ENCODE data around the gene WSCD2.

WSCD2 gene

DNA sequence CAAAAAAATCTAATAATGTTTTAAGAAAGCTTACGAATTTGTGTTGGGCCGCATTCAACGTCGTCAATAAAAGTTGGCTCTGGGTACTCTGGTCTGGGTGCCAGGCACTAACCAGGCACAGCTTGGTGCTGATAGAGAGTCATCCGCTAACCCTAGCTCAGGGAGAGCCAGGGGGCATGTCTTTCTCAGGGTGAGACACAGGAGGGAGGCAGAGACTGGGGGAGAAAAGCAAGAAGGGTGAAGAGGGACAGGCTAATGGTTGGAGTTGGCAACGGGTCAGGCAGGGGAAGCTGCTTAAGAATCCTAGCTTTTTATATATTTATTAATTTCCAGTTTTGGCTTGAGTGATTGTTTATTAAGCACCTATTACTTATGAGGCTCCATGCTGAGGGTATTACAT is 105.1 kb downstream of the WSCD2 start:
- no peak for DNase-seq

GRCh38 chr12:108235197-108235984 is 106.3 kb downstream of the WSCD2 start:
- no peaks in the 10 kb centered on the region for H3K79me2 ChIP-seq (ENCODE audit: insufficient read depth, low read length)
- no peaks in the 10 kb centered on the region for H3K27me3 ChIP-seq (ENCODE audit: insufficient read depth, low read length, poor library complexity)
- no peak overlapping the region for H2AFZ ChIP-seq (ENCODE audit: low read depth, low read length)
- no peaks in the 10 kb centered on the region for H3K4me1 ChIP-seq (ENCODE audit: insufficient read depth, low read length)
- no peak for ATAC-seq (ENCODE audit: insufficient read depth, low read depth)
- no peaks in the 10 kb centered on the region for H4K20me1 ChIP-seq (ENCODE audit: insufficient read depth, low read length)
- no peak overlapping the region for H3K4me2 ChIP-seq (ENCODE audit: insufficient read depth, low read length)
- no peak overlapping the region for H3K9ac ChIP-seq (ENCODE audit: low read depth, low read length)
- no peak overlapping the region for H3K4me3 ChIP-seq (ENCODE audit: low read depth in 1 of 2, low read length in 2 of 2)
- TF ChIP-seq, protein P1, sequence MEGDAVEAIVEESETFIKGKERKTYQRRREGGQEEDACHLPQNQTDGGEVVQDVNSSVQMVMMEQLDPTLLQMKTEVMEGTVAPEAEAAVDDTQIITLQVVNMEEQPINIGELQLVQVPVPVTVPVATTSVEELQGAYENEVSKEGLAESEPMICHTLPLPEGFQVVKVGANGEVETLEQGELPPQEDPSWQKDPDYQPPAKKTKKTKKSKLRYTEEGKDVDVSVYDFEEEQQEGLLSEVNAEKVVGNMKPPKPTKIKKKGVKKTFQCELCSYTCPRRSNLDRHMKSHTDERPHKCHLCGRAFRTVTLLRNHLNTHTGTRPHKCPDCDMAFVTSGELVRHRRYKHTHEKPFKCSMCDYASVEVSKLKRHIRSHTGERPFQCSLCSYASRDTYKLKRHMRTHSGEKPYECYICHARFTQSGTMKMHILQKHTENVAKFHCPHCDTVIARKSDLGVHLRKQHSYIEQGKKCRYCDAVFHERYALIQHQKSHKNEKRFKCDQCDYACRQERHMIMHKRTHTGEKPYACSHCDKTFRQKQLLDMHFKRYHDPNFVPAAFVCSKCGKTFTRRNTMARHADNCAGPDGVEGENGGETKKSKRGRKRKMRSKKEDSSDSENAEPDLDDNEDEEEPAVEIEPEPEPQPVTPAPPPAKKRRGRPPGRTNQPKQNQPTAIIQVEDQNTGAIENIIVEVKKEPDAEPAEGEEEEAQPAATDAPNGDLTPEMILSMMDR (IDR thresholded peaks at IDR 0.05; ENCODE audit: borderline replicate concordance, extremely low read depth, low read length, poor library complexity, severe bottlenecking), result no peak
- TF ChIP-seq EZH2 (IDR thresholded peaks at IDR 0.05; ENCODE audit: borderline replicate concordance, low read depth, low read length, severe bottlenecking), result no peak
- no peaks in the 10 kb centered on the region for H3K9me3 ChIP-seq (ENCODE audit: insufficient read depth, low read length, severe bottlenecking)
- H3K36me3 ChIP-seq (ENCODE audit: insufficient read depth, low read length), result no peaks in the 10 kb centered on the region
- H3K27ac ChIP-seq (ENCODE audit: low read length), result no peak overlapping the region
- no peak for DNase-seq

More for the DNA sequence above, 105.1 kb downstream of the WSCD2 start:
- H3K4me2 ChIP-seq (ENCODE audit: insufficient read depth, low read length), result no peak overlapping the region
- H3K9ac ChIP-seq (ENCODE audit: low read depth, low read length), result no peak overlapping the region
- H2AFZ ChIP-seq (ENCODE audit: low read depth, low read length), result no peak overlapping the region
- H3K4me1 ChIP-seq (ENCODE audit: insufficient read depth, low read length), result no peaks in the 10 kb centered on the region
- H3K4me3 ChIP-seq (ENCODE audit: low read depth in 1 of 2, low read length in 2 of 2), result no peak overlapping the region
- no peaks in the 10 kb centered on the region for H4K20me1 ChIP-seq (ENCODE audit: insufficient read depth, low read length)
- no peak overlapping the region for H3K27ac ChIP-seq (ENCODE audit: low read length)
- TF ChIP-seq, protein P1 (IDR thresholded peaks at IDR 0.05; ENCODE audit: borderline replicate concordance, extremely low read depth, low read length, poor library complexity, severe bottlenecking), result no peak
- TF ChIP-seq EZH2 (IDR thresholded peaks at IDR 0.05; ENCODE audit: borderline replicate concordance, low read depth, low read length, severe bottlenecking), result no peak
- ATAC-seq (ENCODE audit: insufficient read depth, low read depth), result no peak
- H3K27me3 ChIP-seq (ENCODE audit: insufficient read depth, low read length, poor library complexity), result peaks cover 3% of the 10 kb centered on the region
- no peaks in the 10 kb centered on the region for H3K36me3 ChIP-seq (ENCODE audit: insufficient read depth, low read length)
- H3K79me2 ChIP-seq (ENCODE audit: insufficient read depth, low read length), result no peaks in the 10 kb centered on the region
- no peaks in the 10 kb centered on the region for H3K9me3 ChIP-seq (ENCODE audit: insufficient read depth, low read length, severe bottlenecking)

DNA sequence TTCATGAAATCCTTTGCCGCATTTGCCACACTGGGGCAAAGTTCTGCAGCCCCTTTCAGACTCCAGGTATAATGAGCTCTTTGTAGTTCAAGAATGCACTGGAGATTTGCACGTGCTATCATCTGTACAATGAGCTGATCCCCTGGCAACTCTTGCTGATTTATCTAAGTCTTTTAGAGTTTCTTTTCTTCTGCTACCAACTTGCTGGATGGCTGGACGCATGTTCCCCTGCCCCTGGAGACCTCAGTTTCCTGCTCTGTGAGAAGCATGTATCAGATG is 106.8 kb downstream of the WSCD2 start:
- H3K27ac ChIP-seq (ENCODE audit: low read length), result no peak overlapping the region
- no peaks in the 10 kb centered on the region for H3K9me3 ChIP-seq (ENCODE audit: insufficient read depth, low read length, severe bottlenecking)

More for the DNA sequence above, 106.8 kb downstream of the WSCD2 start:
- no peaks in the 10 kb centered on the region for H3K79me2 ChIP-seq (ENCODE audit: insufficient read depth, low read length)
- H2AFZ ChIP-seq (ENCODE audit: low read depth, low read length), result no peak overlapping the region
- no peaks in the 10 kb centered on the region for H3K36me3 ChIP-seq (ENCODE audit: insufficient read depth, low read length)
- DNase-seq (no peak), ATAC-seq (ENCODE audit: insufficient read depth, low read depth) (no peak)
- no peak overlapping the region for H3K4me3 ChIP-seq (ENCODE audit: low read depth in 1 of 2, low read length in 2 of 2)
- H3K4me2 ChIP-seq (ENCODE audit: insufficient read depth, low read length), result no peak overlapping the region
- no peaks in the 10 kb centered on the region for H3K4me1 ChIP-seq (ENCODE audit: insufficient read depth, low read length)
- no peak for TF ChIP-seq EZH2 (IDR thresholded peaks at IDR 0.05; ENCODE audit: borderline replicate concordance, low read depth, low read length, severe bottlenecking)
- TF ChIP-seq, protein P1 (IDR thresholded peaks at IDR 0.05; ENCODE audit: borderline replicate concordance, extremely low read depth, low read length, poor library complexity, severe bottlenecking), result no peak
- H3K9ac ChIP-seq (ENCODE audit: low read depth, low read length), result no peak overlapping the region
- H4K20me1 ChIP-seq (ENCODE audit: insufficient read depth, low read length), result no peaks in the 10 kb centered on the region
- no peaks in the 10 kb centered on the region for H3K27me3 ChIP-seq (ENCODE audit: insufficient read depth, low read length, poor library complexity)
